Measurements from ENCODE around the gene EPHA4. TPM values are rescaled to one million over a fixed set of nuclear protein-coding genes. Genes with fewer than 3 reads are reported as not detected.
A peak's percentile ranks its signal among the peaks of the same experiment; 100 is the strongest.

EPHA4 gene
- total and polyA plus RNA-seq, 5 experiments from 2014 or later: 0.41 to 9.7 (median 4.5) TPM

GRCh38 chr2:221437056-221437455 lies 135.0 kb downstream of the EPHA4 start:
- peaks cover 0 to 3% (median 0%) of the 10 kb centered on the region in 5 donors for H3K27me3 Mint-ChIP-seq
- ATAC-seq (no peak), DNase-seq (no peak)
- no peaks in the 10 kb centered on the region for H3K4me1 Mint-ChIP-seq
- POLR2A ChIA-PET: no interaction called here
- no peak overlapping the region for H3K27ac Mint-ChIP-seq
- no peak overlapping the region for H3K4me3 Mint-ChIP-seq
- H3K9me3 Mint-ChIP-seq: no peaks in the 10 kb centered on the region
- H3K36me3 Mint-ChIP-seq: no peaks in the 10 kb centered on the region

- no peaks in the 10 kb centered on the region for H3K36me3 Mint-ChIP-seq
- peaks cover 0 to 3% (median 0%) of the 10 kb centered on the region in 5 donors for H3K27me3 Mint-ChIP-seq
- H3K4me1 Mint-ChIP-seq: no peaks in the 10 kb centered on the region
- no peak overlapping the region for H3K27ac Mint-ChIP-seq
- no peaks in the 10 kb centered on the region for H3K9me3 Mint-ChIP-seq
- ATAC-seq (no peak), DNase-seq (no peak)
- H3K4me3 Mint-ChIP-seq: no peak overlapping the region
- POLR2A ChIA-PET: no interaction called here
These were observed 136.9 kb downstream of the EPHA4 start for GRCh38 chr2:221435171-221435570.

GRCh38 chr2:221434142-221434541 lies 138.0 kb downstream of the EPHA4 start:
- no peak for DNase-seq
- POLR2A ChIA-PET: no interaction called here
- Mint-ChIP-seq H3K4me3 (no peak overlapping the region), H3K27me3 (peaks cover 0 to 3% (median 0%) of the 10 kb centered on the region in 5 donors), H3K9me3 (no peaks in the 10 kb centered on the region), H3K36me3 (no peaks in the 10 kb centered on the region), H3K4me1 (no peaks in the 10 kb centered on the region), H3K27ac (no peak overlapping the region)
- ATAC-seq: no peak

- POLR2A ChIA-PET: no interaction called here
- H3K4me3 Mint-ChIP-seq: no peak overlapping the region
- H3K9me3 Mint-ChIP-seq: no peaks in the 10 kb centered on the region
- H3K4me1 Mint-ChIP-seq: no peaks in the 10 kb centered on the region
- ATAC-seq (no peak), DNase-seq (no peak)
- no peak overlapping the region for H3K27ac Mint-ChIP-seq
- H3K27me3 Mint-ChIP-seq: no peaks in the 10 kb centered on the region
- no peaks in the 10 kb centered on the region for H3K36me3 Mint-ChIP-seq
These were observed 140.6 kb downstream of the EPHA4 start for GRCh38 chr2:221431477-221431876.

GRCh38 chr2:221429741-221430491 lies 142.2 kb downstream of the EPHA4 start:
- no peak overlapping the region for H3K4me3 Mint-ChIP-seq
- H3K27me3 Mint-ChIP-seq: no peaks in the 10 kb centered on the region
- no peaks in the 10 kb centered on the region for H3K4me1 Mint-ChIP-seq
- no peak for DNase-seq
- no peaks in the 10 kb centered on the region for H3K9me3 Mint-ChIP-seq
- ATAC-seq: no peak
- H3K36me3 Mint-ChIP-seq: no peaks in the 10 kb centered on the region
- POLR2A ChIA-PET: no interaction called here
- H3K27ac Mint-ChIP-seq: no peak overlapping the region

- H3K36me3 Mint-ChIP-seq: no peaks in the 10 kb centered on the region
- POLR2A ChIA-PET: no interaction called here
- H3K27ac Mint-ChIP-seq: peak overlapping the region in 1 of 10 donors; percentile 3
These were observed 143.2 kb downstream of the EPHA4 start for GRCh38 chr2:221428896-221429295.

GRCh38 chr2:221426929-221427328 lies 145.2 kb downstream of the EPHA4 start:
- Mint-ChIP-seq H3K36me3 (no peaks in the 10 kb centered on the region), H3K4me3 (no peak overlapping the region), H3K9me3 (no peaks in the 10 kb centered on the region), H3K27ac (no peak overlapping the region), H3K27me3 (no peaks in the 10 kb centered on the region), H3K4me1 (no peaks in the 10 kb centered on the region)
- no peak for ATAC-seq
- POLR2A ChIA-PET: no interaction called here
- no peak for DNase-seq

More at GRCh38 chr2:221428896-221429295, 143.2 kb downstream of the EPHA4 start:
- Mint-ChIP-seq H3K4me1 (no peaks in the 10 kb centered on the region), H3K9me3 (no peaks in the 10 kb centered on the region), H3K4me3 (no peak overlapping the region), H3K27me3 (no peaks in the 10 kb centered on the region)
- DNase-seq (no peak), ATAC-seq (no peak)

- no peaks in the 10 kb centered on the region for H3K4me1 Mint-ChIP-seq
- no peaks in the 10 kb centered on the region for H3K36me3 Mint-ChIP-seq
- no peak overlapping the region for H3K4me3 Mint-ChIP-seq
- ATAC-seq (no peak), DNase-seq (no peak)
- H3K27ac Mint-ChIP-seq: no peak overlapping the region
- no peaks in the 10 kb centered on the region for H3K27me3 Mint-ChIP-seq
- POLR2A ChIA-PET: no interaction called here
- no peaks in the 10 kb centered on the region for H3K9me3 Mint-ChIP-seq
These were observed 146.2 kb downstream of the EPHA4 start for GRCh38 chr2:221425891-221426290.

GRCh38 chr2:221425353-221425752 lies 146.8 kb downstream of the EPHA4 start:
- H3K4me3 Mint-ChIP-seq: no peak overlapping the region
- ATAC-seq (no peak), DNase-seq (no peak)
- POLR2A ChIA-PET: no interaction called here
- no peaks in the 10 kb centered on the region for H3K27me3 Mint-ChIP-seq
- peaks cover 0 to 5% (median 4%) of the 10 kb centered on the region in 4 donors for H3K4me1 Mint-ChIP-seq
- H3K27ac Mint-ChIP-seq: no peak overlapping the region
- no peaks in the 10 kb centered on the region for H3K9me3 Mint-ChIP-seq
- H3K36me3 Mint-ChIP-seq: no peaks in the 10 kb centered on the region

GRCh38 chr2:221423210-221423804 lies 148.8 kb downstream of the EPHA4 start:
- Mint-ChIP-seq H3K9me3 (no peaks in the 10 kb centered on the region), H3K27ac (no peak overlapping the region), H3K27me3 (peaks cover 0 to 3% (median 0%) of the 10 kb centered on the region in 5 donors), H3K4me1 (peaks cover 2 to 16% (median 7%) of the 10 kb centered on the region in 4 donors), H3K4me3 (no peak overlapping the region), H3K36me3 (no peaks in the 10 kb centered on the region)
- DNase-seq: no peak
- no peak for ATAC-seq
- POLR2A ChIA-PET: no interaction called here

GRCh38 chr2:221422516-221423209 lies 149.4 kb downstream of the EPHA4 start:
- H3K27ac Mint-ChIP-seq: no peak overlapping the region
- no peak for DNase-seq
- ATAC-seq: no peak
- peaks cover 0 to 3% (median 0%) of the 10 kb centered on the region in 5 donors for H3K27me3 Mint-ChIP-seq
- H3K9me3 Mint-ChIP-seq: no peaks in the 10 kb centered on the region
- H3K4me1 Mint-ChIP-seq: peaks cover 2 to 16% (median 7%) of the 10 kb centered on the region in 4 donors
- no peak overlapping the region for H3K4me3 Mint-ChIP-seq
- H3K36me3 Mint-ChIP-seq: no peaks in the 10 kb centered on the region
- POLR2A ChIA-PET: no interaction called here

GRCh38 chr2:221420245-221420644 lies 151.9 kb downstream of the EPHA4 start:
- peak overlapping the region in 3 of 10 donors; percentile 10 to 45 (median 38) for H3K4me3 Mint-ChIP-seq
- DNase-seq (peak in 1 of 10 donors; percentile 12), ATAC-seq (no peak)
- no peaks in the 10 kb centered on the region for H3K9me3 Mint-ChIP-seq
- H3K27ac Mint-ChIP-seq: peak overlapping the region in 4 of 10 donors; percentile 12 to 83 (median 74)
- no peaks in the 10 kb centered on the region for H3K36me3 Mint-ChIP-seq
- peaks cover 0 to 3% (median 0%) of the 10 kb centered on the region in 5 donors for H3K27me3 Mint-ChIP-seq
- POLR2A ChIA-PET: no interaction called here
- peaks cover 2 to 18% (median 7%) of the 10 kb centered on the region in 4 donors for H3K4me1 Mint-ChIP-seq

GRCh38 chr2:221415789-221416188 lies 156.3 kb downstream of the EPHA4 start:
- no peak overlapping the region for H3K27ac Mint-ChIP-seq

More at GRCh38 chr2:221415789-221416188, 156.3 kb downstream of the EPHA4 start:
- ATAC-seq: no peak
- Mint-ChIP-seq H3K36me3 (no peaks in the 10 kb centered on the region), H3K4me1 (peaks cover 2 to 18% (median 7%) of the 10 kb centered on the region in 4 donors), H3K9me3 (peaks cover 0 to 3% (median 0%) of the 10 kb centered on the region in 9 donors), H3K27me3 (peaks cover 0 to 13% (median 2%) of the 10 kb centered on the region in 5 donors), H3K4me3 (no peak overlapping the region)
- no peak for DNase-seq
- POLR2A ChIA-PET: no interaction called here

Data from naive thymus-derived CD8-positive, alpha-beta T cell (primary cell).